Colonic mucosa (tissue), 4 donors: ENCODE results near the gene PDILT. TPM values are rescaled to one million over a fixed set of nuclear protein-coding genes. Genes with fewer than 3 reads are reported as not detected.
"Not testable (repeated sequence)": the region's sequence is repeated elsewhere in the genome, so short reads cannot be mapped to it uniquely, and the experiment has no call there.

Source experiments
- DNase-seq: peaks from one replicate; pipeline ENCODE4 v3.0.0-alpha.2; 2020
- H3K27ac ChIP-seq: fragments of 200-600 bp; one replicate; pipeline ENCODE4 v1.8.0; 2021
- H3K27me3 ChIP-seq: fragments of 200-600 bp; one replicate; pipeline ENCODE4 v1.8.0; 2021
- H3K36me3 ChIP-seq: fragments of 200-600 bp; one replicate; pipeline ENCODE4 v1.8.0; 2021
- H3K4me1 ChIP-seq: fragments of 200-600 bp; one replicate; pipeline ENCODE4 v1.8.0; 2021; ENCODE audit warnings: mild to moderate bottlenecking
- H3K4me3 ChIP-seq: fragments of 200-600 bp; one replicate; pipeline ENCODE4 v1.8.0; 2021
- H3K9ac ChIP-seq, 2 donors: one replicate each; pipeline ENCODE4 v1.7.0; 2013; ENCODE audit warnings: control low read depth in 2 of 2, low read depth in 2 of 2, low read length in 2 of 2
- H3K9me3 ChIP-seq: fragments of 200-600 bp; one replicate; pipeline ENCODE4 v1.8.0; 2021
- CTCF ChIP-seq: fragments of 200-600 bp; IDR thresholded peaks from one replicate; pipeline ENCODE4 v1.8.0; 2022; ENCODE audit warnings: antibody characterized with exemption, mild to moderate bottlenecking
- intact Hi-C: fragments of 100-400 bp; cut with DNase I; formaldehyde crosslinking; loops from one replicate; pipeline ENCODE4 v1.14.1; 2022
- total RNA-seq, 2 donors: library from RNA; stranded (reverse); fragmentation: NEBNext Ultra II Directional in 1 of 2; extraction: Animal tissue kit (Norgen Biotek cat#: 25700) in 1 of 2; gene quantifications; one replicate each; pipeline ENCODE4 v1.2.1, GENCODE V29; 2021
- donor health status: healthy.
- donor health status: DM: no; HTN: no; CAD: no.
- donor health status: DM: no; HTN: no; CAD: no.

PDILT gene
- total RNA-seq, 2 donors from 2014 or later: not detected

- Histone ChIP-seq H3K4me3 (no peak overlapping the region), H3K4me1 (no peaks in the 10 kb centered on the region), H3K9me3 (no peaks in the 10 kb centered on the region), H3K9ac (no peak overlapping the region), H3K27ac (no peak overlapping the region), H3K36me3 (no peaks in the 10 kb centered on the region), H3K27me3 (no peaks in the 10 kb centered on the region)
- DNase-seq: no peak
- intact Hi-C loops: no loop called here
- TF ChIP-seq CTCF: no peak
Measured at GRCh38 chr16:20430948-20431347, 26.4 kb upstream of the PDILT start.

GRCh38 chr16:20430480-20430879 lies 25.9 kb upstream of the PDILT start:
- intact Hi-C loops, H3K36me3 ChIP-seq: not testable (repeated sequence)

GRCh38 chr16:20429499-20429898 lies 25.0 kb upstream of the PDILT start:
- H3K27ac ChIP-seq, intact Hi-C loops, DNase-seq, H3K9me3 ChIP-seq, H3K36me3 ChIP-seq, H3K27me3 ChIP-seq, H3K4me1 ChIP-seq, H3K4me3 ChIP-seq, H3K9ac ChIP-seq: not testable (repeated sequence)

More at GRCh38 chr16:20430480-20430879, 25.9 kb upstream of the PDILT start:
- H3K27me3 ChIP-seq, H3K27ac ChIP-seq, H3K9ac ChIP-seq, H3K4me3 ChIP-seq, DNase-seq, H3K9me3 ChIP-seq, H3K4me1 ChIP-seq: not testable (repeated sequence)

- not testable (repeated sequence) for H3K4me1 ChIP-seq, H3K9ac ChIP-seq
Measured at GRCh38 chr16:20427401-20427797, 22.9 kb upstream of the PDILT start.

GRCh38 chr16:20424129-20424866 lies 19.8 kb upstream of the PDILT start:
- no peak for DNase-seq
- Histone ChIP-seq H3K27me3 (no peaks in the 10 kb centered on the region), H3K4me3 (no peak overlapping the region), H3K9me3 (no peaks in the 10 kb centered on the region), H3K9ac (no peak overlapping the region), H3K27ac (no peak overlapping the region), H3K36me3 (no peaks in the 10 kb centered on the region), H3K4me1 (no peaks in the 10 kb centered on the region)
- TF ChIP-seq CTCF: no peak
- intact Hi-C loops: no loop called here

More at GRCh38 chr16:20427401-20427797, 22.9 kb upstream of the PDILT start:
- H3K27ac ChIP-seq, intact Hi-C loops, H3K4me3 ChIP-seq, H3K36me3 ChIP-seq, H3K27me3 ChIP-seq, H3K9me3 ChIP-seq, DNase-seq: not testable (repeated sequence)

GRCh38 chr16:20423772-20424128 lies 19.2 kb upstream of the PDILT start:
- H3K27ac ChIP-seq, H3K9me3 ChIP-seq, H3K9ac ChIP-seq, H3K36me3 ChIP-seq, DNase-seq, H3K27me3 ChIP-seq, intact Hi-C loops, H3K4me1 ChIP-seq, H3K4me3 ChIP-seq: not testable (repeated sequence)

- H3K27ac ChIP-seq, DNase-seq, H3K4me3 ChIP-seq, H3K36me3 ChIP-seq, H3K9ac ChIP-seq, H3K27me3 ChIP-seq, H3K4me1 ChIP-seq, H3K9me3 ChIP-seq, intact Hi-C loops: not testable (repeated sequence)
Measured at GRCh38 chr16:20421748-20422147, 17.2 kb upstream of the PDILT start.

- H3K36me3 ChIP-seq, H3K4me3 ChIP-seq, DNase-seq, H3K27me3 ChIP-seq, H3K27ac ChIP-seq, intact Hi-C loops, H3K9me3 ChIP-seq, H3K9ac ChIP-seq, H3K4me1 ChIP-seq: not testable (repeated sequence)
Measured at GRCh38 chr16:20419093-20419492, 14.6 kb upstream of the PDILT start.
